ENCODE data around the gene PTOV1. TPM values are rescaled to one million over a fixed set of nuclear protein-coding genes. Genes with fewer than 3 reads are reported as not detected.
A peak's percentile ranks its signal among the peaks of the same experiment; 100 is the strongest.

PTOV1 gene
- total and polyA plus RNA-seq, 2 of the 8 experiments (the other 6 are each of a cell fraction or from before 2014, with no cell fraction given), result 147 to 251 TPM

GRCh38 chr19:49877020-49877878 is 26.3 kb downstream of the PTOV1 start, which contains the start of the genes AKT1S1 and TBC1D17 (continued):
- peak in 1 of 2 experiments; percentile 100; a peak in 2 of 3 replicates for TF ChIP-seq EP300 (IDR thresholded peaks at IDR 0.05; ENCODE audit: borderline replicate concordance in 1 of 2, low read depth in 2 of 2, low read length in 2 of 2)
- no peak for TF ChIP-seq SIRT6 (IDR thresholded peaks at IDR 0.05; ENCODE audit: low read length)
- peak; percentile 19 for TF ChIP-seq ASH2L (IDR thresholded peaks at IDR 0.05; ENCODE audit: low read length)
- no peak; the same call in 1 of the 2 replicates for TF ChIP-seq ATF2 (IDR thresholded peaks at IDR 0.05; ENCODE audit: low read length)
- TF ChIP-seq CREB1 (IDR thresholded peaks at IDR 0.05), result peak; percentile 92
- TF ChIP-seq GABPA (IDR thresholded peaks at IDR 0.05; ENCODE audit: borderline replicate concordance, insufficient read depth, low read length), result peak; percentile 83; the same call in 1 of the 2 replicates
- TF ChIP-seq CTBP2 (IDR thresholded peaks at IDR 0.05; ENCODE audit: borderline replicate concordance, insufficient read depth, insufficient read length, low read length), result no peak
- TF ChIP-seq SUZ12 (IDR thresholded peaks at IDR 0.05; ENCODE audit: low read length), result no peak

All from H1 (cell line).